HG02981 (cell line): ENCODE results near the gene LPCAT3.
A peak's percentile ranks its signal among the peaks of the same experiment; 100 is the strongest.

Experiments
- ATAC-seq: cut with Tn5 transposase; IDR thresholded peaks from one replicate; pipeline ENCODE4 v1.9.1; 2021; ENCODE audit warnings: mild to moderate bottlenecking, moderate library complexity; ENCODE audit not compliant: unreplicated experiment

LPCAT3 gene

DNA sequence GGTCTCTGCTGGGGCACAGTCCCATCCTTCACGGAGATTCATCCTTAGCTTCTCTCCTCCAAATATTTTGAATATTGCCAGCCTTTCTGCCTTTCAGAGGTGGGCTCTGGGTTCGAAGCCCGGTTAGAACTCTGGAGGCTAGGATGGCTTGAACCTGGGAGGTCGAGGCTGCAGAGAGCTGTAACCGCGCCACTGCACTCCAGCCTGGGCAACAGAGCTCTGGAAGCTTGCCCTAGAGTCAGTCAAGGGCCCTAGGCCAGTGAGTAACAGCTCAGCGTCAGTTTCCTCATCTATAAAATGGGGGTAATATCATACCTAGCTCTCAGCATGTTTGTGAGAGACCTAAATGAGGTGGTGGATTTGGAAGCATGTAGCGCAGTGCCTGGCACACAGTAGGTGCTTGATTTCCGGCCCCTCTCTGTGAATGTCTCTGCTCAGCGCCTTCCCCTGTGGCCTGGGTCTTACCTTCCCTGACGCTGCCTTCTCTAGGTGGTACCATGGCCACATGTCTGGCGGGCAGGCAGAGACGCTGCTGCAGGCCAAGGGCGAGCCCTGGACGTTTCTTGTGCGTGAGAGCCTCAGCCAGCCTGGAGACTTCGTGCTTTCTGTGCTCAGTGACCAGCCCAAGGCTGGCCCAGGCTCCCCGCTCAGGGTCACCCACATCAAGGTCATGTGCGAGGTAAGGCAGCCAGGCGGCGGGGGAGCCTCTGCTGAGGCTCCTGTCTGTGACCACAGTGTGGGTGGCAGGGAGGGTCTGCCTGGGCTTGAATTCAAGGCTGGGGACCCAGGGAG is 63.8 kb downstream of the LPCAT3 start:
- no peak for ATAC-seq

DNA sequence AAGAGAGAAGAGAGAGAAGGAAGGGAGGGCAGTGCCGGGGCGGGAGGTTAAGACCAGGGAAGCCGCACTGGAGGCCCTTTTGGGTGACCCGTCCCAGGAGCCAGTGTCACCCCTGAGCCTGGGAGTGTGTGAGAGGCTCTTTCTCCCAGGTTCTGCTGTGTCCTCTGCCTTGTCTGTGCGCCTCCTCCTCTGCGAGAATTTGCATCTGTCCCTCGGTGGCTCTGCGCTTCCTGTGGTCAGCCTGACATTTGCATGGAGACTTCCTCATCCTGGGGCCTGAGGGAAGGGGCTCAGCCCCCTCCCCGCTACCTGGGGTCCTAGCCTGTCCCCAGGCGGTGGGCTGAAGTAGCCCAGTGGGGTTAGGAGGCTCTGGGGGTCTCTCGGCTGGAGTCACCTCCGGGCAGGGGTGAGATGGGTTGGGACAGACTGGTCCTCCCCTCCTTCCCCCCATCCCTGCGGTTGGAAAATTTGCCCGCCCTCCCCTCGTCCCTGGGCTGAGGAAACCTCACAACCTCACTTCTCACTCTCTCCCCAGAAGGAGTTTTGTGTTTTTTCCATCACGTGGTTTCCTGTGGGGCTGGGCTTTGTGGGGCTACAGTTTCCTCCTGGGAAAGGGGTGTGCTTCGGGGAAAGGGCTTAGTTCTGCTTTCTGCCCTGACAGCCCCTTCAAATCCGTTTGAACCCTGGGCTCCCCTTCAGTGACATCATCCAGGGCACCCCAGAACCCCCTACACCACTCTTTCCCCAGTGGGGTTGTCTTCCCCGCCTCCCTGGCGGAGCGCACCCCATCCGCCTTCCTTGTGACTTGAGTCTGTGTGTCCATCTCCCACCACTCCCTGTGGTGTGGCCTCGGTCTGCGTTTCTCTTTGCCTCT is 64.6 kb downstream of the LPCAT3 start:
- peak; percentile 47 for ATAC-seq

DNA sequence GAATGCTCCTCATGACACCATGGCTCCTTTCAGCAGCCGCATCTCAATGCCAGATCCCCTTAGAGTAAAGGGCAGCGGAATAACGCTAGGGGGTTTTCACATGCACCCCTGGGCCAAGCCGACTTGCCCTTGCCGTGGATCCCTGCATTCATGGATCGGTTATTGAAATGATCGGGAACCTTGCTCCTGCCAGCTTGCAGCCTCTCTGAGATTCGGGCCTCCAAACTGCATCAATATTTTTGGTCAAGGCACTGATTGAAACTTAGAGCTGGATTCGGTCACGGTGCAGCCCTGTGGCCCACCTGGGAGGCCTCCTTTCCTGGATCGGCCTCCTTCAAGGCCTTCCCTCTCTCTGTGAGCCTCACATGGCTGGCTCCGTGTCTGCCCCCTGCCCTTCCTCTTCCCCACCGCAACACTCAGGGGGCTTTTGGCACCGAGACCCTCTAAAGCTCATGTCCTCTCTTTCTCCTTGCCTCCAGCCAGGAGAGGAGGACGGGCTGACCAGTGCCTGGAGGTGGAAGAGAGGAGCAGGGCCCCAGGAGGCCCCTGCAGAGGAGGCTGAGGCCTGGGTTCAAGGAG is 65.3 kb downstream of the LPCAT3 start:
- ATAC-seq = no peak

DNA sequence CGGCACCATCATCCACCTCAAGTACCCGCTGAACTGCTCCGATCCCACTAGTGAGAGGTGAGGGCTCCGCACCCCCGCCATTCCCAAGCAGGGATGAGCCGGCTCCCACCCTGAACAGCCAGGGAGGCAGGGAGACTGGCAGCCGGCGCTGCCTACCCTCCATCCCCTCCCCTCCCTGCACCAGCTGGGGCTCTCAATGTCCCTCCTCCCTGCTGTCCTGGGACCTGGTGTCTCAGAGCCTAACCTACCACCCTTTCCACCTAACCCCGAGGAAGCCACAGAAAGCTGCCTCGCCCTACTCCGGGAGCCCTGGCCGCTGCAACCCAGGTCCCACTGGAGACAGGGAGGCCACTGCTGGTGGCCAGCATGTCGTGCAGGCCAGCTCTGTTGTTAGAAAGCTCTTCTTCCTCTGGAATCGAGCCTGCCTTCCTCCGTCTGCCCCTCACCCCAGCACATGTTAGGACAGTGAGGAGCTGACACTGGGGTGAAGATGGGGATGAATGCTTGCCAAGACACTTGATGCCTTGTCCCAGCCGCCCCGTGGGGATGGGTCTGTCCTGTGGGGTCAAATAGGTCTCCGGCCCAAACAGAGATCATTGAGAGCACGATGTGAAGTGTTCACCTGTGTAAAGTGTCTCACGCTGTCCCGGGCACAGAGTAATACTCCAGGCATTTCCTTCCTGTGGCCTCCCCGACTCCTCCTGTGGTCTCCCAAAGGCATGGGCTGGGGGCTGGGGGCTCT is 66.0 kb downstream of the LPCAT3 start:
- ATAC-seq = no peak

DNA sequence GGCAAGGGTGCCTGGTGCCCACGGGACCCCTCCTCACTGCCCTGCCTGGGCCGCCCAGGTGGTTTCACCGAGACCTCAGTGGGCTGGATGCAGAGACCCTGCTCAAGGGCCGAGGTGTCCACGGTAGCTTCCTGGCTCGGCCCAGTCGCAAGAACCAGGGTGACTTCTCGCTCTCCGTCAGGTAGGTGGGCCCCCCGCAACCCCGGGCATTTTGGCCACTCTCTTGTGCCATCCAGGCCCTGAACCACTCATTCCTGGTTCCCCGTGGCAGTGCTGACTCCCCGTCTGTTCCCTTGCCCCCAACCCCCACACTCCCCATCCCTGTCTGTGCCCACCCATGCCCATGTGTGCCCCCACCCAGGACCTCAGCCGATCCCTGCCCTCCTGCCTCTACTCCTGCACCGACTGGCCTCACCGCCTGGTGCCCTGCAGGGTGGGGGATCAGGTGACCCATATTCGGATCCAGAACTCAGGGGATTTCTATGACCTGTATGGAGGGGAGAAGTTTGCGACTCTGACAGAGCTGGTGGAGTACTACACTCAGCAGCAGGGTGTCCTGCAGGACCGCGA is 66.6 kb downstream of the LPCAT3 start:
- no peak for ATAC-seq

DNA sequence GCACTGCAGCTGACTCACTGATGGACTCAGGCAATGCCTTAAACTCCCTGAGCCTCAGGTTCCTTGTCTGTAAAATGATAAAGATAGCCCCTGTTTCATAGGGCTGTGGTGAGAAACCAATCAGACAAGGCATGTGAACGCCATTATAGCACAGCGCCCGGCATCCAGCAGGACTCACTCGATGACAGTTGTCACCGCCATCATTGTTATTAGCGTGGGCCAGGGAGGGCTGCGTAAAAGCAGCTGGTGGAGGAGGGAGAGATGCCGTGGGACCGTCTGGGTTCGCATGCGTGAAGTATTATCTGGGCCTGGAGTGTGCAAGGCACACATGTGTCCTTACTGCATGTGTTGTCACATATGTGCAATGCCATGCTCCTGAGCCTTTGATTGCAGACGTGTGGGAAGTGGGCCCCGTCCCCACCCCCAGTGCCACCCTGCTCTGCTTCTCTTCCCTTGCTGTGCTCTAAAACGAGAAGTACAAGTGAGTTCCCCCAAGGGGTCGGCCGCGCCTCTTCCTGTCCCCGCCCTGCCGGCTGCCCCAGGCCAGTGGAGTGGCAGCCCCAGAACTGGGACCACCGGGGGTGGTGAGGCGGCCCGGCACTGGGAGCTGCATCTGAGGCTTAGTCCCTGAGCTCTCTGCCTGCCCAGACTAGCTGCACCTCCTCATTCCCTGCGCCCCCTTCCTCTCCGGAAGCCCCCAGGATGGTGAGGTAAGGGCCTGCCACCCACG is 67.3 kb downstream of the LPCAT3 start, which contains the start of gene PTPN6:
Gene PTPN6, plus strand, starts transcription at position 546 of the 730 bp plus-strand sequence. Its CDS starts 157 bp downstream, at position 703.
- ATAC-seq = no peak

DNA sequence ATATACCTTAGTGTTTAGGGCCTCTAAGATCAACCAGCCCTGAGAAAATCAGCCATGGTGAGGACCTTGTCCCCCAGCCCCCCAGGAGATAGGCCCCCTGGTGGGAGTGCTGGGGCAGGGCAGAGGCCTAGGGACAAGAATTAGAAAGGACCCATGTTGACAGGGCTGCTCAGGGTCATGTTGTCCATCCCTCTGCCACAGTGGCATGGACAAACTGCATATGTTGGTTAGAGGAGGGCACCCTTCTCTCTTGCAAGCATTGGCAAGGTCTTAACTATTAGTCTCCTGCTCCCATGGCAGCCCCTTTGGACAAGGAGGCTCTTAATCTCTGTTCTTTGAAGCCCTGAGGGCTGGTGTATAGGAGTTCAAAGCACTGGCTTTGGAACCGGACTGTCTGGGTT is 67.9 kb downstream of the LPCAT3 start:
- ATAC-seq = no peak

DNA sequence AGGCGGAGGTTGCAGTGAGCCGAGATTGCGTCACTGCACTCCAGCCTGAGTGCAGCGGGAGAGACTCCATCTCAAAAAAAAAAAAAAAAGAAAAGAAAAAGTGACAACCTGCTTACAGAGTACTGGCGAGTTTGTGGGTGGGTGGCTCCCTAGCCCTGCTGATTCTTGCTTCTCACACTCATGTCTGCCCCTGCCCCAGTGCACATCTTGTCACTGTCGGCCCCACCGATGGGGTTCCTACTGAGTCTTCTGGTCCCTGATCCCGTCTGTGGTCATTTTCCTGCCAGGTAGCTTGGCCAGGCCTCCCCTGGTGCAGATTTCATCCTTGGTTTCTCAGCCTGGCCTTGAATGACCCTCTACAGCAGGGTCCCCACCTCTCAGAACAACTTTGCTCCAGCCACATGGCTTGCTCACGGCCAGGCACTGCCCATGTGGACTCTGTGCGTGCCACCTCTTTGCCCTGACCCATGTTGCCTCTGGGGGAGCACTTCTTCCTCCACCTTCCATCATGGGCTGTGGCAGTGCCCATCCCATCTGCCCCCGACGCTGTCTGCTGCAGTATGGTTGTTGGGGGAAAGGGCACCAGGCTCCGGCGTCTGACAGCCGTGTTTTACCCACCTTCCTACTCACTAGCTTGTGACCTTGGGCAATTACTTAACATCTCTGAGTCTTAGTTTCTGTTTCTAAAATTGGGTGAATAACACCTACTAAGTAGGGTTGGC is 69.2 kb downstream of the LPCAT3 start:
- ATAC-seq = no peak

DNA sequence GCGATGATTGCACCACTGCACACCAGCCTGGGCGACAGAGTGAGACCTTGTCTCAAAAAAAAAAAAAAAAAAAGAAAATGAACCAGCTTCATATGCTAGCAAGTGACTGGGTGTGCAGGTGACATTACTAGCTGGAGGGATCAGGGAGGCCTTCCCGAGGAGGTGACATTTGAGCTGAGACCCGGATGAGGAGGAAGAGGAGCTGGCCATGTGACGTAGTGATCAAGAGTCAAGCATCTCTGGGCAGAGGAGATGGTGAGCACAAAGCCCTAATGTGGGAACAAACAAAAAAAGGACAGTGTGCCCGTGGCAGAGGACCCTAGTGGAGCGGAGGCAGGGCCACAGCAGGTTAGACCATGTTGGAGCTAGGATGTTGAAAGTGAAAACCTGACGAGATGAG is 70.7 kb downstream of the LPCAT3 start:
- ATAC-seq = no peak

DNA sequence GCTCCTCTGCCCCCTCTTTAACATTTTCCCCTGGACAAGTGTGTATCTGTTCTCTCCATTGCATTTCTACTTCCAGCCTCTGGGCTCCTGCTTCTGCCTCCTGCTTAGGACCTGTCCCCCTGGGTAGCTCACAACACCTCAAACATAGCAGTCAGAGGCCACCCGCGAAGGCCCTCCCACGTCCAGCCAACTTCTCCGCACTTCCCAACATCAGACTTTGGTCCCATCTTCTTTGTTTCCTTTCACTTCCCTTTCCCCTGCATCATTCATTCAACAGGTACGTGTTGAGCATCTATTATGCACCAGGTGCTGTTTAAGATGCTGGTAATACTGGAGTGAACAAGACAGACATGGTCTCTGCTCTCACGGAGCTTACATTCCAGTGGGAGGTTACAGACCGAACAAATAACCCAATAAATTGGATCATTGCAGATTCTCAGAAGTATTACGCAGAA is 71.3 kb downstream of the LPCAT3 start:
- no peak for ATAC-seq

DNA sequence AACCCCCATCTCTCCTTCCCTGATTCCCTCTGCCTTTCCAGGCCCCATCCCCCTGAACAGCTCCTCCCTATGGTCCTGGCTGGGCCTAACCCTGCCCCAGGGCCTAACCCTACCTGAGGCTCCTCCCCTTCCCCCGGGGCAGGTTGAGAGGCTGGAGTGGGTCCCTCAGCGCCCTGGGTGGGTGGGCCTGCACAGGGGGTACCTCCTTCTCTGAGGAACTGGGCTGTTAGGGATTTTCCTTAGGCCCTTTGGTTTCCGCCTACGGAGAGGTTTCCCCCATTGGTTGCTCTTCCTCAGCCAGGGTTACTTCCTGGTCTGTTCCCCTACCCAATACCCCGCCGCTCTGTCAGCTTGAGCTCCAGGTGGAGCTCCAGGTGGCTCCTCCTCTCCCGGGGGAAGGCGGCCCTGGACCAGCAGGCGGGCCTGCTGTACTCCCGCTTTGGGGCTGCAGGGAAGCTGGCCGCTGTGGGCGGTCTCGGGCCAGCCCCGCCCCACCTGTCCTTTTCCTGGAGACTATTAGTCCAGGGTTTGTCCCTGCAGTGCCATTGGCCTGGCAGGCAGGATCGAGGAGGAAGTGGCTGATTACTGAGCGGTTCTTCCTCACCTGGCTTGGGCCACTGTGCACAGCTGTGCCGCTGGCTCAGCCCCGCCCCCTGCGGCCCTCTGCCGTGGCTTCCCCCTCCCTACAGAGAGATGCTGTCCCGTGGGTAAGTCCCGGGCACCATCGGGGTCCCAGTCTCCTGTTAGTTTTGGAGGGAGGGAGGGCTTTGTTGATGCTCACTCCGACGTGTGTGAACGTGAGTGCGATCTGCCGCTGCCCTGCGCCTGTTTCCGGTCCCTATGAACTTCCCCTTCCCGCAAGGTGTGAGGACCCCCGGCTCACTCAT is 72.0 kb downstream of the LPCAT3 start:
- ATAC-seq = no peak

DNA sequence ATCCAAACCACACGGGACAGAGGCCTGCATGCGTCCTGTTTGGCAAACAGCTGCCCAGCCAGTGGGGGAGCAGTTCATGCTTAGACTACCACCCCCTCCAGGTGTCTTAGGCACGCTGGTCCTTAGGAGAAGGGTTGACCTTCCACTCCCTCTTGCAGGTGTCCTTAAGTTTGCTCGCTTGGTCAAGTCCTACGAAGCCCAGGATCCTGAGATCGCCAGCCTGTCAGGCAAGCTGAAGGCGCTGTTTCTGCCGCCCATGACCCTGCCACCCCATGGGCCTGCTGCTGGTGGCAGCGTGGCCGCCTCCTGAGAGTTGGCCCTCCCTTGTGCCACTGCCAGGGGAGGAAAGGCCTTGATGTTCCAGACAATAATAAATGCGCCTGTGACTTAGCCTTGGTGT is 72.7 kb downstream of the LPCAT3 start:
- ATAC-seq = no peak

DNA sequence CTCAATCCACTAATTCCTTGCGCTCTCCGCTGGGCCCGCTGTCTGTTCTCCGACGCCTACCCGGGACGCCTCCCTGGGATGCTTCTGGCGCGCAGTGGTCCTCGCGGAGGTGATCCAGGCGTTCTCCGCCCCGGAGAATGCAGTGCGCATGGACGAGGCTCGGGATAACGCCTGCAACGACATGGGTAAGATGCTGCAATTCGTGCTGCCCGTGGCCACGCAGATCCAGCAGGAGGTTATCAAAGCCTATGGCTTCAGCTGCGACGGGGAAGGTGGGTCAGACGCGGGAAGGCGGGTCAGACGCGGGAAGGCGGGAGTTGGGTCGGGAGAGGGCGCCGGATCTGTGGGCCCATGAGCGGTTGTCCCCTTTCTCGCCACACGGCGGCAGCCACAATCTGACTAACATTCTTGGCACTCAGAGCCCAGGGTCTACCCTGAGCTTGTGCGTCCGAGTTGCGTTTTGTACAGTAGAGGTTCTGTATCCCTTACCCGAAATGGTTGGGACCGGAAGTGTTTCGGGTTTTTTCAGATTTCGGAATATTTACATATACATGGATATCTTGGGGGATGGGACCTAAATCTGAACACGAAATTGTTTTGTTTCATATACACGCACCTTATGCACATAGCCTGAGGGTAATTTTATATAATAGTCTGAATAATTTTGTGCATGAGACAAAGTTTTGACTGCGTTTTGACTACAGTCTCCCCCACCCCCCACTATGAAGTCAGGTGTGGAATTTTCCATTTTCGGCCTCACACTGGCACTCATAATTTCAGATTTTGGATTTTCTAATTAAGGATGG is 73.7 kb downstream of the LPCAT3 start:
- ATAC-seq = peak; percentile 32

DNA sequence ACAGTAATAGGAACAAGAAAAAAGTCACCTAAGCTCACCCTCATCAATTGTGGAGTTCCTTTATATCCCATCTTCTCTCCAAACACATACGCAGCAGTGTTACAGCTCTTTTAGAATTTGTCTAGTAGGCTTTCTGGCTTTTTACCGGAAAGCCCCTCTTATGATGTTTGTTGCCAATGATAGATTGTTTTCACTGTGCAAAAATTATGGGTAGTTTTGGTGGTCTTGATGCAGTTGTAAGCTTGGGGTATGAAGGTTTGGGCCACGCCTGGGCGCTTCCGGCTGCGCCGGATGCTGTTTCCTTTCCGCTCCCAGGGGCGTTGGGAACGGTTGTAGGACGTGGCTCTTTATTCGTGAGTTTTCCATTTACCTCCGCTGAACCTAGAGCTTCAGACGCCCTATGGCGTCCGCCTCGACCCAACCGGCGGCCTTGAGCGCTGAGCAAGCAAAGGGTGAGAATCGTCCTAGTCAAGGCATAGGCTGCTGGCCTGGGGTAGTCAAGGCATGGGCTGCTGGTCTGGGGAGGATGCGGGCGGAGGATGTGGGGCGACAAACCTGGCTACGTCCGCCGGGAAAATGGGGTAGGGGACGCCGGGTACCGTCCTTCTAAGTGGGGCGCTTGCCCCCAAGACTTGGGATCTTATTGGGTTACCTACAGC is 74.4 kb downstream of the LPCAT3 start, which contains the start of the genes C12orf57 and RNU7-1:
Gene C12orf57, plus strand, starts transcription at position 301 of the 659 bp plus-strand sequence. Its CDS starts 100 bp downstream, at position 401.
Gene RNU7-1, plus strand, starts transcription at position 95 of the 659 bp plus-strand sequence.
- ATAC-seq = peak; percentile 37

DNA sequence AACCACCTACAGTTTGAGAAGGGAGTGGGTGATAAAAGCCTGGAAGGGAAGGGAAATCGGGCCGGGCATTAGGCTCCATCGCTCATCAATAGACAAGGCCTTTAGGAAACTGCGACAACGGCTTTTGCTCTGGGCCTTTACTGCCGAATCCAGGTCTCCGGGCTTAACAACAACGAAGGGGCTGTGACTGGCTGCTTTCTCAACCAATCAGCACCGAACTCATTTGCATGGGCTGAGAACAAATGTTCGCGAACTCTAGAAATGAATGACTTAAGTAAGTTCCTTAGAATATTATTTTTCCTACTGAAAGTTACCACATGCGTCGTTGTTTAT is 74.9 kb downstream of the LPCAT3 start:
- peak; percentile 33 for ATAC-seq

DNA sequence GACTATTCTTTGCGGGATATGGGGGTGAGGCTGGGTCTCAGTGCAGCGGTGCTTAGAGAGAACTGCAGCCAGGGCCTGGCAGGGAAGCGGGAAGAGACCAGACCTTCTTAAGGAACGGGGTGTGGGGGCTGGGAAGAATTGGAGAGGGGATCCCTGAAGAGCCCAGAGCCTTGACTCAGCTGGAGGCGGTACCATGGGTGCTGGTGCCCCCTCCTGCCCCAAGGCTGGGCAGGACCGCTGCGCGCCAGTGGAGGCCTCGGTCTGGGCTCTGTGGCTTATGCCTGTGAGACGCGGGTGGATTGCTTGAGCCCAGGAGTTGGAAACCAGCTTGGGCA is 76.0 kb downstream of the LPCAT3 start:
- no peak for ATAC-seq

DNA sequence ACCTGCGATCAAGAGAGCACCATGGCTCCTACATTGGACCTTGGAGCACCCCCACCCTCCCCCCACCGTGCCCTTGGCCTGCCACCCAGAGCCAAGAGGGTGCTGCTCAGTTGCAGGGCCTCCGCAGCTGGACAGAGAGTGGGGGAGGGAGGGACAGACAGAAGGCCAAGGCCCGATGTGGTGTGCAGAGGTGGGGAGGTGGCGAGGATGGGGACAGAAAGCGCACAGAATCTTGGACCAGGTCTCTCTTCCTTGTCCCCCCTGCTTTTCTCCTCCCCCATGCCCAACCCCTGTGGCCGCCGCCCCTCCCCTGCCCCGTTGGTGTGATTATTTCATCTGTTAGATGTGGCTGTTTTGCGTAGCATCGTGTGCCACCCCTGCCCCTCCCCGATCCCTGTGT is 76.5 kb downstream of the LPCAT3 start:
- no peak for ATAC-seq
